ENCODE measurements around the gene CENPO.
A peak's percentile ranks its signal among the peaks of the same experiment; 100 is the strongest.

The CENPO gene

GRCh38 chr2:24792874-24793760 is at the start of gene CENPO, which contains the start of gene PTRHD1:
TSS of gene CENPO (plus strand) at chr2:24793425. CDS start at chr2:24793920, 495 bp downstream.
TSS of gene PTRHD1 (minus strand) at chr2:24793391. CDS start at chr2:24793377, 14 bp downstream.
- H3K9ac ChIP-seq (ENCODE audit: low read length in 2 of 2): peak within 1 kb of the TSS; percentile 91 to 96
- H3K27me3 ChIP-seq (ENCODE audit: control insufficient read depth in 1 of 2, insufficient read depth in 2 of 2, low read length in 2 of 2): no peaks in the 10 kb centered on the region
- peak within 1 kb of the TSS; percentile 95 for H3K27ac ChIP-seq (ENCODE audit: low read length)
- H3K4me3 ChIP-seq (ENCODE audit: low read length in 2 of 2): peak within 1 kb of the TSS; percentile 95 to 97
- no peaks in the 10 kb centered on the region for H3K9me3 ChIP-seq (ENCODE audit: control insufficient read depth in 2 of 2, low read length in 2 of 2)
- H3K4me1 ChIP-seq (ENCODE audit: control insufficient read depth, insufficient read depth, low read length): peaks cover 7% of the 10 kb centered on the region
- peaks cover 0 to 2% of the 10 kb centered on the region in 2 donors for H3K36me3 ChIP-seq (ENCODE audit: control insufficient read depth in 2 of 2, insufficient read depth in 2 of 2, low read length in 2 of 2)

- peaks cover 9 to 12% of the 10 kb centered on the region in 2 donors for H3K36me3 ChIP-seq (ENCODE audit: control insufficient read depth in 2 of 2, insufficient read depth in 2 of 2, low read length in 2 of 2)
- no peaks in the 10 kb centered on the region for H3K9me3 ChIP-seq (ENCODE audit: control insufficient read depth in 2 of 2, low read length in 2 of 2)
- no peak overlapping the region for H3K4me3 ChIP-seq (ENCODE audit: low read length in 2 of 2)
- no peaks in the 10 kb centered on the region for H3K27me3 ChIP-seq (ENCODE audit: control insufficient read depth in 1 of 2, insufficient read depth in 2 of 2, low read length in 2 of 2)
- H3K27ac ChIP-seq (ENCODE audit: low read length): no peak overlapping the region
- H3K4me1 ChIP-seq (ENCODE audit: control insufficient read depth, insufficient read depth, low read length): no peaks in the 10 kb centered on the region
- H3K9ac ChIP-seq (ENCODE audit: low read length in 2 of 2): no peak overlapping the region
Observed at GRCh38 chr2:24743924-24744323, 49.3 kb upstream of the CENPO start.

- Histone ChIP-seq H3K9me3 (ENCODE audit: control insufficient read depth in 2 of 2, low read length in 2 of 2) (no peaks in the 10 kb centered on the region), H3K27me3 (ENCODE audit: control insufficient read depth in 1 of 2, insufficient read depth in 2 of 2, low read length in 2 of 2) (no peaks in the 10 kb centered on the region), H3K9ac (ENCODE audit: low read length in 2 of 2) (no peak overlapping the region), H3K4me3 (ENCODE audit: low read length in 2 of 2) (no peak overlapping the region), H3K36me3 (ENCODE audit: control insufficient read depth in 2 of 2, insufficient read depth in 2 of 2, low read length in 2 of 2) (peaks cover 9 to 12% of the 10 kb centered on the region in 2 donors), H3K27ac (ENCODE audit: low read length) (no peak overlapping the region), H3K4me1 (ENCODE audit: control insufficient read depth, insufficient read depth, low read length) (no peaks in the 10 kb centered on the region)
Observed at GRCh38 chr2:24744356-24744755, 48.9 kb upstream of the CENPO start.

GRCh38 chr2:24745825-24746224 is 47.4 kb upstream of the CENPO start:
- no peaks in the 10 kb centered on the region for H3K27me3 ChIP-seq (ENCODE audit: control insufficient read depth in 1 of 2, insufficient read depth in 2 of 2, low read length in 2 of 2)
- peaks cover 8 to 9% of the 10 kb centered on the region in 2 donors for H3K36me3 ChIP-seq (ENCODE audit: control insufficient read depth in 2 of 2, insufficient read depth in 2 of 2, low read length in 2 of 2)

GRCh38 chr2:24747299-24747698 is 45.9 kb upstream of the CENPO start:
- Histone ChIP-seq H3K27me3 (ENCODE audit: control insufficient read depth in 1 of 2, insufficient read depth in 2 of 2, low read length in 2 of 2) (no peaks in the 10 kb centered on the region), H3K9ac (ENCODE audit: low read length in 2 of 2) (no peak overlapping the region), H3K4me1 (ENCODE audit: control insufficient read depth, insufficient read depth, low read length) (no peaks in the 10 kb centered on the region), H3K27ac (ENCODE audit: low read length) (no peak overlapping the region), H3K4me3 (ENCODE audit: low read length in 2 of 2) (no peak overlapping the region), H3K9me3 (ENCODE audit: control insufficient read depth in 2 of 2, low read length in 2 of 2) (no peaks in the 10 kb centered on the region), H3K36me3 (ENCODE audit: control insufficient read depth in 2 of 2, insufficient read depth in 2 of 2, low read length in 2 of 2) (peaks cover 7 to 8% of the 10 kb centered on the region in 2 donors)

More at GRCh38 chr2:24745825-24746224, 47.4 kb upstream of the CENPO start:
- Histone ChIP-seq H3K9ac (ENCODE audit: low read length in 2 of 2) (no peak overlapping the region), H3K27ac (ENCODE audit: low read length) (no peak overlapping the region), H3K4me1 (ENCODE audit: control insufficient read depth, insufficient read depth, low read length) (no peaks in the 10 kb centered on the region), H3K9me3 (ENCODE audit: control insufficient read depth in 2 of 2, low read length in 2 of 2) (no peaks in the 10 kb centered on the region), H3K4me3 (ENCODE audit: low read length in 2 of 2) (no peak overlapping the region)

- no peak overlapping the region for H3K4me3 ChIP-seq (ENCODE audit: low read length in 2 of 2)
- H3K27me3 ChIP-seq (ENCODE audit: control insufficient read depth in 1 of 2, insufficient read depth in 2 of 2, low read length in 2 of 2): no peaks in the 10 kb centered on the region
- peaks cover 18 to 20% of the 10 kb centered on the region in 2 donors for H3K36me3 ChIP-seq (ENCODE audit: control insufficient read depth in 2 of 2, insufficient read depth in 2 of 2, low read length in 2 of 2)
- no peak overlapping the region for H3K9ac ChIP-seq (ENCODE audit: low read length in 2 of 2)
- no peak overlapping the region for H3K27ac ChIP-seq (ENCODE audit: low read length)
- H3K4me1 ChIP-seq (ENCODE audit: control insufficient read depth, insufficient read depth, low read length): no peaks in the 10 kb centered on the region
- no peaks in the 10 kb centered on the region for H3K9me3 ChIP-seq (ENCODE audit: control insufficient read depth in 2 of 2, low read length in 2 of 2)
Observed at GRCh38 chr2:24749069-24749691, 44.0 kb upstream of the CENPO start.

GRCh38 chr2:24754985-24755705 is 38.1 kb upstream of the CENPO start:
- Histone ChIP-seq H3K36me3 (ENCODE audit: control insufficient read depth in 2 of 2, insufficient read depth in 2 of 2, low read length in 2 of 2) (peaks cover 32 to 35% of the 10 kb centered on the region in 2 donors), H3K9me3 (ENCODE audit: control insufficient read depth in 2 of 2, low read length in 2 of 2) (no peaks in the 10 kb centered on the region), H3K4me1 (ENCODE audit: control insufficient read depth, insufficient read depth, low read length) (no peaks in the 10 kb centered on the region), H3K27me3 (ENCODE audit: control insufficient read depth in 1 of 2, insufficient read depth in 2 of 2, low read length in 2 of 2) (no peaks in the 10 kb centered on the region), H3K9ac (ENCODE audit: low read length in 2 of 2) (no peak overlapping the region), H3K4me3 (ENCODE audit: low read length in 2 of 2) (no peak overlapping the region), H3K27ac (ENCODE audit: low read length) (no peak overlapping the region)

GRCh38 chr2:24756789-24757188 is 36.4 kb upstream of the CENPO start:
- Histone ChIP-seq H3K9ac (ENCODE audit: low read length in 2 of 2) (no peak overlapping the region), H3K9me3 (ENCODE audit: control insufficient read depth in 2 of 2, low read length in 2 of 2) (no peaks in the 10 kb centered on the region), H3K27ac (ENCODE audit: low read length) (no peak overlapping the region), H3K27me3 (ENCODE audit: control insufficient read depth in 1 of 2, insufficient read depth in 2 of 2, low read length in 2 of 2) (no peaks in the 10 kb centered on the region), H3K36me3 (ENCODE audit: control insufficient read depth in 2 of 2, insufficient read depth in 2 of 2, low read length in 2 of 2) (peaks cover 32 to 39% of the 10 kb centered on the region in 2 donors), H3K4me1 (ENCODE audit: control insufficient read depth, insufficient read depth, low read length) (no peaks in the 10 kb centered on the region), H3K4me3 (ENCODE audit: low read length in 2 of 2) (no peak overlapping the region)

GRCh38 chr2:24761866-24762265 is 31.4 kb upstream of the CENPO start:
- Histone ChIP-seq H3K9me3 (ENCODE audit: control insufficient read depth in 2 of 2, low read length in 2 of 2) (no peaks in the 10 kb centered on the region), H3K4me3 (ENCODE audit: low read length in 2 of 2) (no peak overlapping the region), H3K4me1 (ENCODE audit: control insufficient read depth, insufficient read depth, low read length) (no peaks in the 10 kb centered on the region), H3K9ac (ENCODE audit: low read length in 2 of 2) (no peak overlapping the region), H3K27me3 (ENCODE audit: control insufficient read depth in 1 of 2, insufficient read depth in 2 of 2, low read length in 2 of 2) (no peaks in the 10 kb centered on the region), H3K36me3 (ENCODE audit: control insufficient read depth in 2 of 2, insufficient read depth in 2 of 2, low read length in 2 of 2) (peaks cover 32 to 38% of the 10 kb centered on the region in 2 donors), H3K27ac (ENCODE audit: low read length) (no peak overlapping the region)

- H3K9ac ChIP-seq (ENCODE audit: low read length in 2 of 2): no peak overlapping the region
- peaks cover 32 to 38% of the 10 kb centered on the region in 2 donors for H3K36me3 ChIP-seq (ENCODE audit: control insufficient read depth in 2 of 2, insufficient read depth in 2 of 2, low read length in 2 of 2)
- no peak overlapping the region for H3K27ac ChIP-seq (ENCODE audit: low read length)
- no peaks in the 10 kb centered on the region for H3K9me3 ChIP-seq (ENCODE audit: control insufficient read depth in 2 of 2, low read length in 2 of 2)
- H3K27me3 ChIP-seq (ENCODE audit: control insufficient read depth in 1 of 2, insufficient read depth in 2 of 2, low read length in 2 of 2): no peaks in the 10 kb centered on the region
- H3K4me3 ChIP-seq (ENCODE audit: low read length in 2 of 2): no peak overlapping the region
- H3K4me1 ChIP-seq (ENCODE audit: control insufficient read depth, insufficient read depth, low read length): no peaks in the 10 kb centered on the region
Observed at GRCh38 chr2:24762518-24762917, 30.7 kb upstream of the CENPO start.

Measured in stomach smooth muscle (tissue), 2 donors.